ENCODE data around the gene IGDCC3. TPM values are rescaled to one million over a fixed set of nuclear protein-coding genes. Genes with fewer than 3 reads are reported as not detected.

Gene IGDCC3
- total RNA-seq, 2 donors from 2014 or later: not detected

- Histone ChIP-seq H3K27ac (no peak overlapping the region), H3K4me3 (no peak overlapping the region), H3K9me3 (no peaks in the 10 kb centered on the region), H3K4me1 (peaks cover 19% of the 10 kb centered on the region), H3K27me3 (peaks cover 0 to 5% of the 10 kb centered on the region in 2 donors), H3K36me3 (replicated peaks in 1 of 2; ENCODE audit: insufficient read depth in 1 of 2, low read depth in 2 of 2) (no peaks in the 10 kb centered on the region)
- intact Hi-C loops (cut with DNase I): no loop called here
- WGBS, 2 donors: 51 to 59% methylated on average over 2 of the region's 2 CpGs
- ATAC-seq (no peak), DNase-seq (no peak)
- TF ChIP-seq POLR2A (IDR thresholded peaks at IDR 0.05): no peak
- TF ChIP-seq CTCF (IDR thresholded peaks at IDR 0.05): no peak
Measured at GRCh38 chr15:65379986-65380385, 2.2 kb upstream of the IGDCC3 start.

- peak in 2 of 4 donors; percentile 35 to 37 for DNase-seq
- peak overlapping the region in 1 of 2 donors; percentile 13 for H3K4me3 ChIP-seq
- TF ChIP-seq POLR2A (IDR thresholded peaks at IDR 0.05) (no peak), CTCF (IDR thresholded peaks at IDR 0.05) (no peak)
- intact Hi-C loops (cut with DNase I): no loop called here
- H3K27ac ChIP-seq: no peak overlapping the region
- ATAC-seq: peak; percentile 65
- H3K9me3 ChIP-seq: no peaks in the 10 kb centered on the region
- peaks cover 0 to 5% of the 10 kb centered on the region in 2 donors for H3K27me3 ChIP-seq
- 0% methylated on average over 22 to 45 of the region's 99 CpGs for WGBS, 2 donors
- H3K4me1 ChIP-seq: peaks cover 15% of the 10 kb centered on the region
- no peaks in the 10 kb centered on the region for H3K36me3 ChIP-seq (replicated peaks in 1 of 2; ENCODE audit: insufficient read depth in 1 of 2, low read depth in 2 of 2)
Measured at GRCh38 chr15:65377105-65377975, 462 bp downstream of the IGDCC3 start.

GRCh38 chr15:65376767-65377104, 1.1 kb downstream of the IGDCC3 start:
- WGBS, 2 donors: 1 to 5% methylated on average over 4 to 21 of the region's 21 CpGs
- DNase-seq (peak in 1 of 4 donors; percentile 15), ATAC-seq (peak; percentile 38)
- intact Hi-C loops (cut with DNase I): no loop called here
- H3K4me1 ChIP-seq: peaks cover 15% of the 10 kb centered on the region
- no peak for TF ChIP-seq CTCF (IDR thresholded peaks at IDR 0.05)
- no peak for TF ChIP-seq POLR2A (IDR thresholded peaks at IDR 0.05)
- peaks cover 0 to 5% of the 10 kb centered on the region in 2 donors for H3K27me3 ChIP-seq
- no peaks in the 10 kb centered on the region for H3K36me3 ChIP-seq (replicated peaks in 1 of 2; ENCODE audit: insufficient read depth in 1 of 2, low read depth in 2 of 2)
- H3K9me3 ChIP-seq: no peaks in the 10 kb centered on the region
- peak overlapping the region in 1 of 2 donors; percentile 13 for H3K4me3 ChIP-seq
- no peak overlapping the region for H3K27ac ChIP-seq

- intact Hi-C loops (cut with DNase I): no loop called here
- Histone ChIP-seq H3K4me1 (peaks cover 15% of the 10 kb centered on the region), H3K4me3 (no peak overlapping the region), H3K27ac (no peak overlapping the region), H3K9me3 (no peaks in the 10 kb centered on the region), H3K27me3 (peaks cover 0 to 5% of the 10 kb centered on the region in 2 donors), H3K36me3 (replicated peaks in 1 of 2; ENCODE audit: insufficient read depth in 1 of 2, low read depth in 2 of 2) (no peaks in the 10 kb centered on the region)
- 10 to 24% methylated on average over 4 to 9 of the region's 9 CpGs for WGBS, 2 donors
- no peak for ATAC-seq
- TF ChIP-seq CTCF (IDR thresholded peaks at IDR 0.05): no peak
- TF ChIP-seq POLR2A (IDR thresholded peaks at IDR 0.05): no peak
- peak in 1 of 4 donors; percentile 29 for DNase-seq
Measured at GRCh38 chr15:65375871-65376607, 1.8 kb downstream of the IGDCC3 start.

Data from body of pancreas (tissue), 4 donors.